Endodermal cell (in vitro differentiated cells): Measurements from ENCODE around the gene NDUFA7. TPM values are rescaled to one million over a fixed set of nuclear protein-coding genes. Genes with fewer than 3 reads are reported as not detected.

Source experiments
- DNase-seq: peaks from one replicate; pipeline ENCODE4 v3.0.0-alpha.2; 2017
- H3K27ac ChIP-seq: 2 replicates; pipeline ENCODE4 v1.5.1; 2013; ENCODE audit warnings: mild to moderate bottlenecking, low read depth, low read length, moderate library complexity
- H3K27me3 ChIP-seq: 2 replicates; pipeline ENCODE4 v1.6.1; 2013; ENCODE audit warnings: mild to moderate bottlenecking, low read length, moderate library complexity; ENCODE audit not compliant: insufficient read depth, control insufficient read depth, poor library complexity, severe bottlenecking
- H3K36me3 ChIP-seq: 2 replicates; pipeline ENCODE4 v1.7.0; 2013; ENCODE audit warnings: mild to moderate bottlenecking, low read length, moderate library complexity; ENCODE audit not compliant: control insufficient read depth, insufficient read depth
- H3K4me1 ChIP-seq: one replicate; pipeline ENCODE4 v1.7.0; 2013; ENCODE audit warnings: low read length; ENCODE audit not compliant: control insufficient read depth, insufficient read depth
- H3K4me3 ChIP-seq: 2 replicates; pipeline ENCODE4 v1.5.1; 2013; ENCODE audit warnings: mild to moderate bottlenecking, low read length, moderate library complexity
- H3K9ac ChIP-seq: 2 replicates; pipeline ENCODE4 v1.6.1; 2013; ENCODE audit warnings: mild to moderate bottlenecking, low read length, moderate library complexity; ENCODE audit not compliant: poor library complexity, severe bottlenecking; ENCODE audit errors: extremely low read depth
- H3K9me3 ChIP-seq: 2 replicates; pipeline ENCODE4 v1.6.1; 2013; ENCODE audit warnings: mild to moderate bottlenecking, low read length, moderate library complexity; ENCODE audit not compliant: control insufficient read depth
- H3K27ac Mint-ChIP-seq: 2 replicates; pipeline ENCODE4 v1.8.0; 2020; ENCODE audit warnings: mixed read lengths
- H3K27me3 Mint-ChIP-seq: 2 replicates; pipeline ENCODE4 v1.8.0; 2021; ENCODE audit warnings: mild to moderate bottlenecking, mixed read lengths; ENCODE audit not compliant: insufficient read depth
- H3K36me3 Mint-ChIP-seq: 2 replicates; pipeline ENCODE4 v1.8.0; 2020; ENCODE audit warnings: low read depth, mixed read lengths
- H3K4me1 Mint-ChIP-seq: 2 replicates; pipeline ENCODE4 v1.8.0; 2020; ENCODE audit warnings: mixed read lengths
- H3K4me3 Mint-ChIP-seq: 2 replicates; pipeline ENCODE4 v1.8.0; 2020; ENCODE audit warnings: mild to moderate bottlenecking, moderate library complexity, mixed read lengths
- H3K9me3 Mint-ChIP-seq: 2 replicates; pipeline ENCODE4 v1.8.0; 2020; ENCODE audit warnings: mild to moderate bottlenecking, mixed read lengths
- WGBS, 2 experiments: methylation state at CpG; one replicate each; pipeline versions ENCODE4 v1.1.5 to v1.1.7; 2013; ENCODE audit warnings: missing lambda C conversion rate in 2 of 2, mixed read lengths in 1 of 2; ENCODE audit not compliant: insufficient coverage in 1 of 2, insufficient read length in 1 of 2; 5-methylcytosine and 5-hydroxymethylcytosine counted together
- total RNA-seq, 2 donors: library from RNA; stranded (reverse); fragmentation: NEBNext Ultra II Directional in 1 of 2; extraction: Animal tissue kit (Norgen Biotek cat#: 25700) in 1 of 2; gene quantifications; 2 replicates in 1 of 2; 3 replicates in 1 of 2; pipeline ENCODE4 v1.2.1, GENCODE V29; 2021
- TF ChIP-seq, protein P1 (sequence below): fragments of 200-600 bp; sonication (generic); conservative IDR thresholded peaks from 2 replicates; pipeline ENCODE4 v1.5.0; 2021; ENCODE audit warnings: antibody characterized with exemption, mild to moderate bottlenecking

Gene NDUFA7
- total RNA-seq, 2 donors from 2014 or later = 75.7 to 86.2 TPM

DNA sequence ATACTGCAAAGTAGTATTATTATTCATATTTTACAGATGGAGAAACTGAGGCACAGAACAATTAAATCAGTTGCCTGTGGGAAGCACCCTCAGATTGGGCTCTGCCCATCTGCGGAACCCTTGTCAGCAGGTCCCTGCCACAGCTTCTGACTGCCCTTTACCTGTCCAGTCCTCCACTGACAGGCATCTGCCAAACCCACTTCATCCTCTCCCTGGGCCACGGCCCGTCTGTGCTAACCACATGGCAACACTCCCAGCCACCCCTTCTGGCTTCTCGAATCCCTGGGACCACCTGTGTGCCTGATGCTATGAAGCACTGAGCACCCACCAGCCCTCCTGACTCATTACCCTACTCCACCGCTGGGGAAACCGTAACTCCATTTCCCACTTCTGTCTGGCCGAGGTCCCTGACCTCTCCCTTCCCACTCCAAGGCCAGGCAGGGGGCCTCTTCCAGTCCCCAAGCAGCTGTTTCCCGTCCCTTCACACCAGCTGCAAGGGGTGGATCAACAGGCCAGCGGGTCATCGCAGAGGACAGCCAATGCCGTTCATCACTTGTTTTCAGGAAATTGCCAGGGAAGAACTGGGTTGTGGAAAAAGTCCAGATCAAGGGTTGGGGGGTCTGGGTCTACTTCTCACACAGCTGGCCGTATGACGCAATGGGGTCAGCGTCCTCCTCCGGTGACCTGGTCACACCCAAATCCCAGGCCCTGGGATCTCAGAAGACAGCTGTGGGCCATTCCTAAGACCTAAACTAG lies 19.3 kb upstream of the NDUFA7 start:
- 57 to 71% methylated on average over 15 of the region's 15 CpGs for WGBS, 2 experiments
- no peak overlapping the region for H3K4me3 Mint-ChIP-seq

DNA sequence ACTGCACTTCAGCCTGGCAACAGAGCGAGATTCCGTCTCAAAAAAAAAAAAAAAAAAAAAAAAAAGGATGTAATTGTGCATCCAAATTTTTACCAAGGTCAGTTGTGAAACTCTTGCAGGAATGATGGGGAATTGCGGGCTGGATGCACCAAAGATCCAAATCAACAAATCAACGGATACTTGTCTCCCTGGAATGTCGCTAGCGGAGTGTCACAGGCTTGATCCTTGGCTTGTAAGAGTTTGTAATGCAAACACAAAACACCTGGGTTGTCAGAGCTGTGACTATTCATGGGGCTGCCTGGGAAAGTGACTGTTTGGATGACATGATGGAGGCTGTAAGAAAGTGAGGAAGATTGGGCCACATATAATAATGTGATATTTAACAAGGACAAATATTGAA lies 17.7 kb upstream of the NDUFA7 start:
- no peak overlapping the region for H3K4me3 ChIP-seq
- H3K27ac ChIP-seq = no peak overlapping the region
- peaks cover 58% of the 10 kb centered on the region for H3K27me3 Mint-ChIP-seq
- no peaks in the 10 kb centered on the region for H3K9me3 Mint-ChIP-seq
- WGBS, 2 experiments = 71 to 75% methylated on average over 4 to 6 of the region's 6 CpGs
- peak; percentile 74 for DNase-seq
- TF ChIP-seq, protein P1, sequence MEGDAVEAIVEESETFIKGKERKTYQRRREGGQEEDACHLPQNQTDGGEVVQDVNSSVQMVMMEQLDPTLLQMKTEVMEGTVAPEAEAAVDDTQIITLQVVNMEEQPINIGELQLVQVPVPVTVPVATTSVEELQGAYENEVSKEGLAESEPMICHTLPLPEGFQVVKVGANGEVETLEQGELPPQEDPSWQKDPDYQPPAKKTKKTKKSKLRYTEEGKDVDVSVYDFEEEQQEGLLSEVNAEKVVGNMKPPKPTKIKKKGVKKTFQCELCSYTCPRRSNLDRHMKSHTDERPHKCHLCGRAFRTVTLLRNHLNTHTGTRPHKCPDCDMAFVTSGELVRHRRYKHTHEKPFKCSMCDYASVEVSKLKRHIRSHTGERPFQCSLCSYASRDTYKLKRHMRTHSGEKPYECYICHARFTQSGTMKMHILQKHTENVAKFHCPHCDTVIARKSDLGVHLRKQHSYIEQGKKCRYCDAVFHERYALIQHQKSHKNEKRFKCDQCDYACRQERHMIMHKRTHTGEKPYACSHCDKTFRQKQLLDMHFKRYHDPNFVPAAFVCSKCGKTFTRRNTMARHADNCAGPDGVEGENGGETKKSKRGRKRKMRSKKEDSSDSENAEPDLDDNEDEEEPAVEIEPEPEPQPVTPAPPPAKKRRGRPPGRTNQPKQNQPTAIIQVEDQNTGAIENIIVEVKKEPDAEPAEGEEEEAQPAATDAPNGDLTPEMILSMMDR = no peak
- H3K9me3 ChIP-seq = no peaks in the 10 kb centered on the region
- no peak overlapping the region for H3K27ac Mint-ChIP-seq
- H3K4me3 Mint-ChIP-seq = no peak overlapping the region
- peaks cover 47% of the 10 kb centered on the region for H3K27me3 ChIP-seq
- no peaks in the 10 kb centered on the region for H3K4me1 ChIP-seq
- H3K4me1 Mint-ChIP-seq = peaks cover 5% of the 10 kb centered on the region
- H3K36me3 Mint-ChIP-seq = no peaks in the 10 kb centered on the region
- H3K36me3 ChIP-seq = no peaks in the 10 kb centered on the region
- H3K9ac ChIP-seq = no peak overlapping the region

More for the DNA sequence above, 19.3 kb upstream of the NDUFA7 start:
- H3K27me3 ChIP-seq = peaks cover 33% of the 10 kb centered on the region
- H3K9me3 ChIP-seq = no peaks in the 10 kb centered on the region
- no peak overlapping the region for H3K4me3 ChIP-seq
- no peak overlapping the region for H3K9ac ChIP-seq
- Mint-ChIP-seq H3K27ac (no peak overlapping the region), H3K4me1 (peaks cover 4% of the 10 kb centered on the region), H3K27me3 (peaks cover 60% of the 10 kb centered on the region), H3K36me3 (no peaks in the 10 kb centered on the region), H3K9me3 (no peaks in the 10 kb centered on the region)
- no peaks in the 10 kb centered on the region for H3K36me3 ChIP-seq
- peak; percentile 82 for DNase-seq
- no peak overlapping the region for H3K27ac ChIP-seq
- H3K4me1 ChIP-seq = no peaks in the 10 kb centered on the region
- TF ChIP-seq, protein P1 = peak; percentile 58

DNA sequence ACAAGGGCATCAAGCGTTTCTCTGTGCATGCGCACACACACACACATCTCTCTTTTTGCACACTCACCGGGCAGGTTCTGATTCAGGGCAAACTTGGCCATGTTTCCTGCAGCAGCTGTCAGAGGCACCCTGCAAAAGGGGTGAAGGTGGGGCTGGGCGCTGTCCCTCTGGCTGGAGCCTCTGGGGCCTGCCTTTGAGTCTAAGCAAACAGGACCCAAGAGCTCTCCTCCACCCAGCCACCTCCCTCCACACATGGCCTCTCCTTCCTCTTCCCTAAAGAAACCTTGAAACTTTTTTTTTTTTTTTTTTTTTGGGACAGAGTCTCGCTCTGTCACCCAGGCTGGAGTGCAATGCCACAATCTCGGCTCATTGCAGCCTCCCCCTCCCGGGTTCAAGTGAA lies 16.6 kb upstream of the NDUFA7 start:
- no peak overlapping the region for H3K27ac Mint-ChIP-seq
- H3K27me3 Mint-ChIP-seq = peaks cover 61% of the 10 kb centered on the region

More for the DNA sequence above, 16.6 kb upstream of the NDUFA7 start:
- peaks cover 50% of the 10 kb centered on the region for H3K27me3 ChIP-seq
- DNase-seq = peak; percentile 40
- H3K4me1 ChIP-seq = no peaks in the 10 kb centered on the region
- H3K9me3 ChIP-seq = no peaks in the 10 kb centered on the region
- 95 to 100% methylated on average over 5 to 7 of the region's 7 CpGs for WGBS, 2 experiments
- H3K27ac ChIP-seq = no peak overlapping the region
- no peak overlapping the region for H3K9ac ChIP-seq
- Mint-ChIP-seq H3K4me3 (no peak overlapping the region), H3K36me3 (no peaks in the 10 kb centered on the region), H3K9me3 (no peaks in the 10 kb centered on the region), H3K4me1 (peaks cover 5% of the 10 kb centered on the region)
- H3K36me3 ChIP-seq = no peaks in the 10 kb centered on the region
- TF ChIP-seq, protein P1 = no peak
- no peak overlapping the region for H3K4me3 ChIP-seq
